Measurements from ENCODE around the gene ZNF688. TPM values are rescaled to one million over a fixed set of nuclear protein-coding genes. Genes with fewer than 3 reads are reported as not detected.

ZNF688 gene
- total and polyA plus RNA-seq, 8 donors = 7.6 to 26.4 (median 10.4) TPM

GRCh38 chr16:30565984-30566383 lies 5.5 kb downstream of the ZNF688 start:
- no peaks in the 10 kb centered on the region for H3K9me3 ChIP-seq
- FAIRE-seq = no peak
- TF ChIP-seq CTCF (IDR thresholded peaks at IDR 0.05) = no peak
- WGBS, 2 donors = 43 to 44% methylated on average over 8 of the region's 8 CpGs
- no peak overlapping the region for H3K4me3 ChIP-seq
- no peaks in the 10 kb centered on the region for H3K36me3 ChIP-seq
- ATAC-seq = no peak
- no peak overlapping the region for H3K27ac ChIP-seq
- DNase-seq = no peak
- peaks cover 0 to 7% (median 6%) of the 10 kb centered on the region in 3 donors for H3K4me1 ChIP-seq
- H3K27me3 ChIP-seq = no peaks in the 10 kb centered on the region
- intact Hi-C loops (cut with DNase I) = no loop called here

GRCh38 chr16:30565526-30565925 lies 6.0 kb downstream of the ZNF688 start:
- DNase-seq (no peak), FAIRE-seq (no peak), ATAC-seq (no peak)
- intact Hi-C loops (cut with DNase I) = no loop called here
- H3K9me3 ChIP-seq = no peaks in the 10 kb centered on the region
- H3K4me1 ChIP-seq = peaks cover 0 to 6% (median 4%) of the 10 kb centered on the region in 3 donors
- no peak overlapping the region for H3K4me3 ChIP-seq
- H3K27ac ChIP-seq = no peak overlapping the region
- H3K36me3 ChIP-seq = no peaks in the 10 kb centered on the region
- TF ChIP-seq CTCF (IDR thresholded peaks at IDR 0.05) = no peak
- no peaks in the 10 kb centered on the region for H3K27me3 ChIP-seq
- WGBS, 2 donors = 63 to 74% methylated on average over 7 of the region's 7 CpGs

GRCh38 chr16:30562021-30562420 lies 9.5 kb downstream of the ZNF688 start:
- TF ChIP-seq CTCF (IDR thresholded peaks at IDR 0.05) = no peak
- peaks cover 0 to 5% (median 0%) of the 10 kb centered on the region in 3 donors for H3K4me1 ChIP-seq
- intact Hi-C loops (cut with DNase I) = no loop called here
- H3K36me3 ChIP-seq = no peaks in the 10 kb centered on the region
- H3K27ac ChIP-seq = peak overlapping the region in 1 of 4 donors; percentile 55
- no peaks in the 10 kb centered on the region for H3K9me3 ChIP-seq
- no peak for DNase-seq
- H3K27me3 ChIP-seq = no peaks in the 10 kb centered on the region
- peak overlapping the region in 1 of 4 donors; percentile 41 for H3K4me3 ChIP-seq
- FAIRE-seq = no peak
- ATAC-seq = no peak
- 81 to 88% methylated on average over 13 to 14 of the region's 14 CpGs for WGBS, 2 donors

- Histone ChIP-seq H3K27me3 (no peaks in the 10 kb centered on the region), H3K27ac (peak overlapping the region in 2 of 4 donors; percentile 33 to 55), H3K9me3 (no peaks in the 10 kb centered on the region), H3K36me3 (no peaks in the 10 kb centered on the region), H3K4me1 (peaks cover 0 to 10% (median 0%) of the 10 kb centered on the region in 3 donors), H3K4me3 (peak overlapping the region in 2 of 4 donors; percentile 30 to 41)
- FAIRE-seq (no peak), DNase-seq (peak in 3 of 6 donors; percentile 41 to 70 (median 50)), ATAC-seq (no peak)
- WGBS, 2 donors = 29 to 32% methylated on average over 46 of the region's 46 CpGs
- TF ChIP-seq CTCF (IDR thresholded peaks at IDR 0.05) = no peak
- intact Hi-C loops (cut with DNase I) = no loop called here
These were observed 10.3 kb downstream of the ZNF688 start for GRCh38 chr16:30561089-30561816.

GRCh38 chr16:30559690-30560089 lies 11.8 kb downstream of the ZNF688 start:
- Histone ChIP-seq H3K36me3 (peaks cover 0 to 11% (median 7%) of the 10 kb centered on the region in 3 donors), H3K27ac (no peak overlapping the region), H3K4me1 (peaks cover 0 to 10% (median 0%) of the 10 kb centered on the region in 3 donors), H3K4me3 (no peak overlapping the region), H3K27me3 (no peaks in the 10 kb centered on the region), H3K9me3 (no peaks in the 10 kb centered on the region)
- FAIRE-seq = no peak
- 94% methylated on average over 6 of the region's 6 CpGs for WGBS, 2 donors
- ATAC-seq = no peak
- no peak for DNase-seq
- TF ChIP-seq CTCF (IDR thresholded peaks at IDR 0.05) = no peak
- intact Hi-C loops (cut with DNase I) = no loop called here
